ENCODE results near the gene PNMA8A. TPM values are rescaled to one million over a fixed set of nuclear protein-coding genes. Genes with fewer than 3 reads are reported as not detected.

PNMA8A gene
- total RNA-seq, 1 donor from 2014 or later, result 0.26 TPM

DNA sequence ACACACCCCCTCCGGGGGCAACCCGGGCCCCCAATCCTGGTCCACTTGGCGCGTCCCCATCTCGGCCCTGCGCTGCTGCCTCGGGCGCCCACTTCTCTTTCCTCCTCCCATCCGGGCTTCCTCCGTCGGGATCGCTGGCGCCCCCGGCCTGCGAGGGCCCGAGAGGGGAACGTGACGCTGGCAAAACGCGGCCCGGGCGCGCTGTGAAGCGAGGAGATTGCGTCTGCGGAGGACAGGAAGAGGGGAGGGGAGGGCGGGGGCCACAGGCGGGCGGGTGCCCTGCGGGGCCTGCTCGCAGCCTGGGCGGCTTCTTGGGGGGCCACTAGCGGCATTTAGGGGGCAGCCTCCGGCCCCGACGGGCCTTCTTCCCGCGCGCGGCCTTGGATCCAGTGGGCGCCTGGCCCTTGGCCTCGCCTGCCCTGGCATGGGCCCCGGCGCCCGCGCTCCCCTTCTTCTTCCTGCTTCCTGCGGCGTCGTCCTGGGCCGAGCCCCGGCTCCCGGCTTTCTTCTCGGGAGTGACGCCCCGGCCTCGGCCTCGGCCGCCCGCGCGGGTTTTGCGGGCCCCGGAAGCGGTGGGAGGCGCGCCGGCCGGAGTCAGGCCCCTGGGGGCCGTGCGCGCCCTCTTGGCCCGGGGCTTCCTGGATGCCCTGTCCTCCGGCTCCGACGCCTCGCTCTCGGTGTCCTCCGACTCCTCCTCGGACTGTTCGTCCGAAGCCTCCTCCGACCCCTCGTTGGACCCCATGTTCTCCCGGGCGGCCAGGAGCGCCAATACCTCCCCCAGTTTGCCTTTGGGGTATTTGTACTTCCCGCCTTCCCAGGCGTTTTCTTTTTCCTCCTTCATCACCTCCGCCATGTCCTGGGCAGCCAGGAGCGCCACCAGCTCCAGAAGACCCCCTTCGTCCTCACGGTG lies 22.1 kb upstream of the PNMA8A start:
- no peak for DNase-seq (ENCODE audit: low read depth in 2 of 2)

DNA sequence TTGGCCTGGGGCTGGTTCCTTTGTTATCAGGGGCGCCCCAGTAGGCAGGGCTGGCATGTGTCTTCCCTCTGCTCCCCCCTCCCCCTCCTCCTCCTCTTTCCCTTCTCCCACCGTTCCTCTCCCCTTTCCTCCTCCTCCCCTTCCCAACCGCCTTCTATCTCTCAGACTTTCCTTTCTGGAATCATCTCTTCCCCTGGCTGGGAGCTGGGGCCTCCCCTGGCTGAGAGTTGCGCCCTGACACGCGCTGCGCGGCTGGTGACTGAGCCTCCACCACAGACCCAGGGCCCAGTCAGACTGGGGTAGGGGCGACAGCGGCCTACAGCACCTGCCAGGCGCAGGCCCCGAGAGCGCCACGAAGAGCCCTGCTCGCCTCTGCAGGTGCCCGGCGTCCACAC lies 21.5 kb upstream of the PNMA8A start:
- no peak for DNase-seq (ENCODE audit: low read depth in 2 of 2)

DNA sequence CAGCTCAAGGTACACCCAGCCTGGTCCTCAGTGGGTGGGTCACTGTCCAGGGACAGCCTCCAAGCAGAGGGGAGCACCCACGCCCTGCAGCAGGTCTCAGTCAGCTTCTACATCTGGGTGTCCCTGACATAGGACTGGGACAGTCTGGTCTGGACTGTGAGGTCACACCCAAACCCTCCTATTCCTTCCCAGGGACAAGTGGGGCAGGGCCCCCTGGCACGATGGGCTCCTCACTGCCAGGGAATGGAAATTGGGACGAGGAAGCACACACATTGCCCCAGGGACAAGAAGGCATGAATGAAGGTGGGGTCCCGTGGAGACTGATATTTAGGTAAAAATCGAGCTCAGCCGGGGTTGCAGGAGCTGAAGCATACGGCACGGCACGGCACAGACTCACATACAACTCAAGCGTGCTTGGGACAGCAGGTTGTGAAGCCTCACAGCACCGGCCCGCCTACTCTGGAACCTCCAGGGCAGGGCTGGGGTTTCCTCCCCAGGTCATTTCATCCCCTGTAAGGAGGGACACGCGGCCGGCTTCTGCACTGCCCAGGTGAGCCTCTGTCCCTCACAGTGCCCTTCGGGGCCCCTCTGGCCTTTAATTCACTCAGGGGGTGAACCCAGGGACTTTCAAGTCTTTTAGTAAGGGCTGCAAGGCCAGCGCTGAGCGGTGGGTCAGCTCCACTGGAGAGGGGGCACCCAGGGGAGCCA lies 20.8 kb upstream of the PNMA8A start:
- no peak for DNase-seq (ENCODE audit: low read depth in 2 of 2)

DNA sequence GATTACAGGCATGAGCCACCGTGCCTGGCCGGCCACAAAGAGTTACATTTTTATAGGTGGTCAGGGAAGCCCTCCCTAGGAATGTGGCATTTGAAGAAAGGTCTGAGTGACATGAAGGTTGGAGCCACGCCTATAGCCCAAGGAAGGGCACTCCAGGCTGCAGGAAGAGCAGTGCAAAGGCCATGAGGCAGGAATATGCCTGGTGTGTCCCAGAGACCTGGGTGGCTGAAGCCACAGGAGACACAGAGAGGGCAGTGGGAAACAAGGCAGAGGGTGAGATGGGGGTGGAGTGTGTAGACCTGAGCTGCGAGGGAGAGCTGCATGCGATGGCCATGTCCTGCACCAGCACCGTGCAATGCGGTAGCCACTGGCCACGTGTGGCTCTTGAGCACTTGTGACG lies 19.4 kb upstream of the PNMA8A start:
- no peak for DNase-seq (ENCODE audit: low read depth in 2 of 2)

DNA sequence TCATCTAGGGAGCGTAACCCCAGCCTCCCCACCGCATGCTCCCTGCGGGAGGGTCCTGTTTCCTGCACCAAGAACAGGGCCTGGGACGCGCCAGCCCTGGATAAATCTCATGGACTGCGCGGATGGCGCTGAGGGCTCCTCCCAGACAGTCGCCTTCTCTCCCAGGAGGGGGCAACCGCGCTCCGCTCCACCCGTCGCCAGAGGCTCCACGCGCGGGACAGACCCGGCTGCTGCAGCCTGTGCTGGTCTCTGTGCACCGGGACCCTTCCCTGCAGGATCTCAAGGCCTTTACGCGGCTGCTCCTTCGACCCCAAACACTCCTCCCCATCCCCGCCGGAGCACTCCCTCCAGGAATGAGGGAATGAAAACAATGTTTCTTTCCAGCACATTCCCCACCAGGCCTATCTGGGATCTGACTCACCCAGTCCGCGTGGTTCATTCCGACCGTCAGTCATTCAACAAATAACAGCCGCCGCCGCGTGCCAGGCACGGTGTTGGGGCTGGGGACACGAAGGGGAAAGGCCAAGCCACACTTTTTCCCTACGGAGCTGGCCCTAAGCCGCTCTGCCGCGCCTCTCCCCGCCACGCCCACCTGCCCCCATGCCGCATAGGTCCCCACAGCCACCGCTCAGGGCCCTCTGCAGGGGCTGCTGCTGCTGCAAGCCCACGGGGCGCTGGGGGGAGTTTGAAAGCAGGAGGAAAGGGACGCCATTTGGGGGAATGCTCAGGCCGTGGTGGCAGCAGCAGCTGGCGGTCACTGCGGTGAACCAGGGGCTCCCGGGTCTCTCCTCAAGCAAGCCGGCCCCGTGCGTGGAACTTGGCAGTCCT lies 18.3 kb upstream of the PNMA8A start:
- DNase-seq (ENCODE audit: low read depth in 2 of 2), result peak in 1 of 2 donors; percentile 48

DNA sequence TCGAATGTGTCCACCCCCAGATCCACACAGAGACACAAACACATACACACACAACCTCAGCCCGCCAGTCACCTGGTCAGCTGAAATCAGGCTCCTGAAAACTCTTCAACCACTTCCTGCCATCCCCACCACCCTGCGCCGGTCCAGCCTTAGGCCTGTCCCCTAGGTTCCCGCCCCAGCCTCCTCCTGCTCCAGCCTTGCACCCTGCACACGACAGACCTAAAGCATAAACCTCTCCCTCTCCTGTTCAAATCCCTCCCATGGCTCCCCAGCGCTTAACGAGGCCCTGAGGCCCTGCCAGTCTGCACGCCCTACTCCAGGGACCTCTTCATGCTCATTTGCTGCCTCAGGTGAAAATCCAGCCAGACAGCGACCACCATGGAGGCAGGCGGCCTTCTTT lies 17.2 kb upstream of the PNMA8A start:
- DNase-seq (ENCODE audit: low read depth in 2 of 2), result no peak

DNA sequence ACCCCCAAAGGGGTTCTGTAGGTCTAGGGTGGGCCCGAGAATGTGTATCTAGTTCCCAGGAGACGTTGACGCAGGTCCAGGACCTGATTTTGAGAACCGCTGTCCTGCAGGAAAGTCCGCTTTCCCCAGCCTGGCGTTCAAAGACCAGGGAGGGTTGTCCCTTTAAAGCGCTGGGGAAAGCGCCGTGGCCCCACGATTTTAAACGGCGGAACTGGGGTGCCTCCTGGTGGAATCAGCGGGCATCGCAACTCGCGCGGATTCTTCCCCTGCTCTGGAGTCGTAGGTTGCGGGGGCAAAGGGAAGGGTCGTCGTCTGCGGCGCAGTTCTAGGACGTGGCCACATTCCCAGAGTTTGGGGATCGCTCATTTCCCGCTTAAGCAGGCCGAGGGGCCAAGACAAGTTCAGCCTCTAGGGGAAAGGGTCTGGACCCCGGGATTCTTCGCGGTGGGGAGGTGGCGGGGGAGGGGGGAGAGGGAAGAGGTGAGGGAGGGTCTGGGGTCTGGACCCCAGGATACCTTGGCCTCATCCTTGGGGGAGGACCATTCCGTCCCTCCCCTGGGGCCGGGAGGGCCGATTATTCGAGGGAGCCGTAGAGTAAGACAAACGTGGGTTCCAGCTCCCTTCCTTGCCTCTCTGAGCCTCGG lies 16.6 kb upstream of the PNMA8A start:
- DNase-seq (ENCODE audit: low read depth in 2 of 2), result peak in 1 of 2 donors; percentile 61

DNA sequence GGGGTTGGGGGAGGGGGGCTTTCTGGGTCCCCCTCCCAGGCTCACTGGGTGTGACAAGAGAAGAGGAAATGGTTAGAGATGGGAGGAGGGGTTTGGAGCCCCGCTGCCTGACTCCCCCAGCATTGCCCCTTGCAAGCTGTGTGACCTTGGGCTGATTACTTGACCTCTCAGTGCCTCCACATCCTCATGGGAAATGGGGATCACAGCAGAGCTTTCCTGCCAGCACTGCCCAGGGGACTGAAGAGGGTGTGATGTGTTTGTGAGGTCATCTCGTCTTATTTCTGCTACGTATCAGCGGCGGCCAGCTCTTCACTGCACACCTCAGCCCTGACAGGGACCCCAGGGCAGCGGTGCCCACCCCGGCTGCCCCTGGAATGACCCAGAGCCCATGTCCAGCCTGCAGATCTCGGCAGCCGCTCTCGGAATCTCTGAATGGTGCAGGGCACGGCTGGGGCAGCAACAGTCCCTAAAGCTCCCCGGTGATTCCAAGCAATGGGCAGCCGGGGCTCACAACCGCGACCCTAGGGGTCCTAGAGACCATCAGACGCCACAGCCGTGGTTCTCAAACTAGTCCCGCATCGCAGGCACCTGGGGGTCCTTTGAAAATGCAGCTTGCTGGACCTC lies 15.9 kb upstream of the PNMA8A start:
- DNase-seq (ENCODE audit: low read depth in 2 of 2), result peak in 1 of 2 donors; percentile 28

DNA sequence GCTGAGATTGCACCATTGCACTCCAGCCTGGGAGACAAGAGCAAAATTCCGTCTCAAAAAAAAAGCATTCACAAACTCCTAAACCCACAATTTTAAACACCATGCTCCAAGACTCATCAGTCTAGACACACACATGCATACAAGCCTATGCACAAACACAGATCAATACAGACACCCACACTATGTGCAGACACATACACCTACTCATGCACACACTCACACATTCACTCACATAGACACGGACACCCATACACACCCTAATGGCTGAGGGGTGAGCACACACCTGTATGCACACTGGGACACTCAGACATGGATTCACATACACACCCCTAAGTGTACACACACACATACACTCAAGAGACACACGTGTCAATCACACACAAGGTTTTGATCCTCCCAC lies 15.0 kb upstream of the PNMA8A start:
- no peak for DNase-seq (ENCODE audit: low read depth in 2 of 2)

DNA sequence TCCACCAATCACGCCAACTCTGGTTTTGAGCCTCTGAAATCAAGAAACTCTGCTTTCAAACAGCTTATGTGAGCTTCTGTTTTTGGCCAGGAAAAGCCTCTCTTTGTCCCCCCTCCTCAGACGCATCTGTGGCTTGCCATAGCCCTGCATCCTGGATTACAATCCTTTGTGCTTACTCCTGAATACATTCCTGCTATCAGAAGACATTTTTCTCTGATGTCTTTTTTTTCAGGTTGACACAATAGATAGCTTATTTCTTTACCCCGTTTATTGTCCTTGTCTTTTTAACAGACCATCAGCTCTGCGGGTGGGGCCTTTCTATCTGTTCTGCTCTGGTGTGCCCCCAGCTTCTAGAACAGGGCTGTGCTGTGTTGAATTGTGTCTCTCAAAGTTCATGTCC lies 13.3 kb upstream of the PNMA8A start:
- DNase-seq (ENCODE audit: low read depth in 2 of 2), result no peak

DNA sequence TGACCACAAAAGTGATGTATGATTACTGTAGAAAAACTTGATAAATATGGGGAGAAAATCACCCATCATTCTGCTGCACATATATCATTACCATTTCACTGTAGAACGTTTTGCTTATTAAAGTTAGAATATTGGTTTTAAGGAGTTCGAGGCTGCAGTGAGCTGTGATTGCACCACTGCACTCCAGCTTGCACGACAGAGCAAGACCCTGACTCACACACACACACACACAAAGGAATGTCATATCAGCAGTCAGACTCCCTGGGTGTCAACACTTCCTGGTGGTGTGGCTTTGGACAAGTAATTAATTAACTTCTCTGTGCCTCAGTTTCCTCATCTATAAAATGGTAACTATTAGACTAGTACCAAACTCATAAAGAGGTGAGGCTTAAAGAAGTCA lies 11.3 kb upstream of the PNMA8A start:
- DNase-seq (ENCODE audit: low read depth in 2 of 2), result no peak

DNA sequence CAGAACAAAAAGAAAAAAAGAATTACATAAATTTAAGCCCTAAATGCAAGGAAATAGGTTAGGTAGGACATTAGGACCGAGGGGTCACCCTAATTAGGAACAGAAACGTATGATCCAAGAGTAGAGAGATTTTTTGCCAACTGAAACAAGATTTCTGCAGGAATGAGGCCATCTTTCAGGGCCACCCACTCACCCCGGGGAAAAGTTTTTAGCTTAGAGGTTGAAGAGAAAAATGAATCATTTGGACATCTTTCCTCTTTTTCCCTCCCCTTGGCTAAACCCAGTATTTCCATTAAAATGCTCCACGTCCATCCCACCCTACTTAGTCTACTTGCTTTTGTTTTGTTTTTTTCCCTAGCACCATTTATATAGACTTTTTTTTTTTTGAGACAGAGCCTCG lies 10.6 kb upstream of the PNMA8A start:
- no peak for DNase-seq (ENCODE audit: low read depth in 2 of 2)

DNA sequence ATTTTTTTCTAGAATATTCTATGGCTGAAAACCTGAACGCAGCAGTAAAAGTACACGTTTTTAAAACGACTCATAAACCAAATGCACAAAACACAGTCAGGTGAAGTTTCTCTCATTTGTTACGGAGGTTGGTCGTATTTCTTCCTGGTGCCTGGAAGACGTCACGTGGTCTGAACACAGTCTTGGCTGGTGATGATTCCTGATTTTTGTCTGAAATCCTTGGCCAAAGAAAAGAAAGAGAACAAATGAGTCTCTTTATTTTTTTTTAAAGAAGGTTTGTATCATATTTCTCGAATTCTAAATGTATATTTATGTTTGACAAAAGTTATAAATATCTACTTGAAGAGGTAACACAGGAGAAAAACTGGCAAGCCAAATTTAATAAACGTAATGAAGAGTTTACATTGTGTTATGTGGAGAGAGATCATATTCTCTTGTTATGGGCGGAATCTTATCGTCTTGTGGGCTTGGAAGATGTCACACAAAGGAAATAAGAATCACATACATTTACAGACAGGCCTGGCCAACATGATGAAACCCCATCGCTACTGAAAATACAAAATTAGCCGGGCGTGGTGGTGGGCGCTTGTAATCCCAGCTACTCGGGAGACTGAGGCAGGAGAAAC lies 10.0 kb upstream of the PNMA8A start:
- no peak for DNase-seq (ENCODE audit: low read depth in 2 of 2)

DNA sequence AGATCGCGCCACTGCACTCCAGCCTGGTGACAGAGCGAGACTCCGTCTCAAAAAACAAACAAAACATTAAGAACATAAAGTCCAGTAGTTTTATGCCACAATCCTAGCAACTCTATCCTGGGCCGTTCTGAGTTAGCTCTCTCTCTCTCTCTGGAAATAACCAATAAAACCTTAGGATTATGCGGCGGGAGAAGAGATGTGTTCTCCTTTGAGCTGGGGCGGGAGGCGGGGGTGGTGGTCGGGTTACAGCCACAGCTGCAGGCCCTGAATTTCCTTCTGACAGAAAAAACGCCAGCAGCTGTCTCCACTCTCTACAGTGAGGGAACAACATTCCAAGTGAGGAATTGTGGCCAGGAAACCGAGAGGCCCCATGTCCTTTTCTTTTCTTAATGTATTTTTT lies 9.1 kb upstream of the PNMA8A start:
- no peak for DNase-seq (ENCODE audit: low read depth in 2 of 2)

DNA sequence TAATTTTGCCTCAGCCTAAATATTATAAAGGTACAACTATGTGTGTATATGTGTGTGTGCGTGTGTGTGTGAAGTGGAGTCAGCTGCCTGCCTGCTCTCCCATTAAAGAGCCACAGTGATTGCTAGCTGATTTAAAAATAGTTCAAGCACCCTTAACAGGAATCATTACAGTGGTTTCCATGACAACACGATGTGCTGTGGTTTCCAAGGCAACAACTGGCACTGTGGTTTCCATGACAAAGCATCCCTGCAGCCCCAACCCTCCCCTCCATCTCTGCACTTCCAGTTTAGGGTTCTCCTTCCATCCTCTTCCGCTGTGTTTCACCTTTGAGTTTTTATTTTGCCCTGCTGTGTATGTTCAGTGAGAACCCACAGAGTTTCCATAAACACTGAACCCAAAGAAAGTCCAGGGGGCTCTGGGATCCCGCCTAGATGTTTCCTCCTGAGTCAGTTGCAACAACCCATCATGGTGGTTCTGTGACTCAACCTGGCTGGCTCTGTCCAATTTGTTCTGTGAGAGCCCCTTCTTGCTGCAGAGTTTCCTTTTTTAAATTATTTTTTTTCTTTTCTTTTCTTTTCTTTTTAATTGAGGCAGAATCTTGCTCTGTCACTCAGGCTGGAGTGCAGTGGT lies 7.1 kb upstream of the PNMA8A start:
- no peak for DNase-seq (ENCODE audit: low read depth in 2 of 2)

DNA sequence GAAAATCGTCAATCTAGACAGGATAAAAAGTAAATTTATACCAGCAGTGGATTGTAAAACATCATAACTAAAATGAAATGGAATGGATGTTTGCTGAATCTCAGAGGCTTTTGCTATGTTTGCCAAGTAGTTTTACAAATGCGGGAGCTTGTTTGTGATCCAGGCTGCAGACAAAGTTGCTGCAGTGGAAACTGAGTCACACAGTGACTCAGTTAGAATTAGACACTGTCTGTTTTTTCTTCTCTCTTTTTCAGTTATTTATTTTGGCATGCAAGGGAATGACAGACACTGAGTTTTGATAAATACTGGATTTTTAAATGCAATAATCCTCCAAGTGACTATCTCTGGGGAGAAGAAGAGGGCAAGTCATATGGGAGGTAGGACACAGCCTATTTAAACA lies 4.6 kb upstream of the PNMA8A start:
- DNase-seq (ENCODE audit: low read depth in 2 of 2), result peak in 1 of 2 donors; percentile 24

DNA sequence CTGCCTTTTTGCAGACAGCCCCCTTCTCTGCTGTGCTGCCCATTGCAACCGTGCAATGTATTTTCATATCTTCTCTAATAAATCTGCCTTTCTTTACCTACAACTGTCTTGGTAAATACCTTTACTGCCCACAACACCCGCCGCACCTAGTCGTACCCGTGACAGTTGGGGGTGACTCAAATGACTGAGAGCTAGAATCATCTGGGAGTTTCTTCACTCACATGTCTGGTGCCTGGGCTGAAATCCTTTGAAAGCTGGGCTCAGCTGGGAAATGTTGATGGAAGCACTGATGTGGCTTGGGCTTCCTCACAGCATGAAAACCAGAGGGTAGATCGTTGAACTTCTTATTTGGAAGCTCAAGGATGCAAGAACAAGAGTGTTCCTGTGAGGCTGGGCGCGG lies 2.8 kb upstream of the PNMA8A start:
- no peak for DNase-seq (ENCODE audit: low read depth in 2 of 2)

DNA sequence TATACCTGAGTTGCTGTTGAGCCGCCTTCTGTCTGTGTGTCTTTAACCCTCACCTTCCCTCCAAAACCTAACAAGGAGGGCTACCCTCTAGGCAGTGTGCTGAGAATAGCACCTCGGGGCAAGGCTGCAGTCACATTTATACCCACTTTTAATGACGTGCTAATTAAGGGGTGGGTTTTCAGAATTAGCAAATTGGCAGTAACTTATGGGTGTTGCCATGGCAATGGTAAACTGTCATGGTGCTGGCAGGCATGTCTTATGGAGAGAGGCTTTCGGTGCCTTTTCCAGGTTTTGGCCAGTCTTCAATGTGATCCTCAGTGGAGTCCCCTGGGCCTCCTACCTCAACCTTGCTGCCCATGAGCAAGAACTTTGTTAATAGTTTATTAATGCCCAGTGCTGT lies 1.2 kb upstream of the PNMA8A start:
- DNase-seq (ENCODE audit: low read depth in 2 of 2), result no peak

DNA sequence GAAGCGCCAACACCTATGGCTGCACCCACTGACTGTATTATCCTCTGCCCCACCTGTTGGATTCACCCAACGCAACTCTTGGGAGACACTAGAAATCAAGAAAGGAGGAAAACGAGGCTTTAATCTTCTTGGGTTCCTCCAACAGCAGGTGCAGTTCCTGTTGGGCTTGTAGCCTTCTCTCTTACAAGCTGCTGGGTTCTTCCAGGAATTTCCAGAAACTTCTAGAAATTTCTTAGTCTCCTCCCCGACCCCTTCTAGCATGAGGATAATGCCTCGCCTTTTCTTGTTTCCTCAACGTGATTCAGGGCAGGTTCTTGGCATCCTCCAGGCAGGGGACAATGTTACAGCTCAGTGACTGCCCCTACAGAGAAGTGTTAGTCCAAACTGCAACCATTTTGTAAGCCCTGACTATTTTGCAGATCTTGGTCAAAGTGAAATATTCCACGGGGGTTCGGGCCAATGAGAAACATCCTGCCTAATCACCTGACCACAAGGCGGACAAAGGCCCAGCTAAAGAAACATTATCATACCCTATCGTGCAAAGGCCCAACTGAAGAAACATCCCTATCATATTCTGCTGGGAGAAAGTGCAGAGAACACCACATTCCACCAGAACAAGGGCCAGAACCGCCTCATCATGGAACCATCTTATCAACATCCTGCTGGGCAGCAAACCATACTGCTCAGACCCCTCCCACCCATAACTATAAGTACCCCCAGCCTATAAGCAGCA lies 614 bp upstream of the PNMA8A start:
- no peak for DNase-seq (ENCODE audit: low read depth in 2 of 2)
